HCT116 (cell line): Measurements from ENCODE around the gene SLC2A13.

ENCODE experiments used
- CTCF ChIP-seq, 3 experiments: fragments of 200-600 bp in 1 of 3; sonication (generic) in 1 of 3; IDR thresholded peaks in 2 of 3; conservative IDR thresholded peaks in 1 of 3; 2 replicates each; pipeline ENCODE4 v1.5.1; 2012 to 2017; ENCODE audit warnings: low read depth in 2 of 3, low read length in 2 of 3, antibody characterized with exemption in 1 of 3, borderline replicate concordance in 1 of 3, control low read depth in 1 of 3, mild to moderate bottlenecking in 1 of 3, mixed read lengths in 1 of 3, mixed run types in 1 of 3, moderate library complexity in 1 of 3; ENCODE audit not compliant: insufficient read depth in 1 of 3
- EGR1 ChIP-seq: IDR thresholded peaks from 2 replicates; pipeline ENCODE4 v1.6.1; 2012; ENCODE audit warnings: low read depth
- ELF1 ChIP-seq: IDR thresholded peaks from 2 replicates; pipeline ENCODE4 v1.6.1; 2012; ENCODE audit warnings: low read depth, borderline replicate concordance
- EZH2 ChIP-seq: fragments of 200-600 bp; sonication (generic); IDR thresholded peaks from 2 replicates; pipeline ENCODE4 v1.6.1; 2017; ENCODE audit warnings: antibody characterized with exemption, mixed run types
- POLR2A ChIP-seq: IDR thresholded peaks from 2 replicates; pipeline ENCODE4 v1.7.0; 2011; ENCODE audit warnings: borderline replicate concordance; ENCODE audit not compliant: insufficient read depth, insufficient read length; ENCODE audit errors: extremely low read depth
- REST ChIP-seq: IDR thresholded peaks from 2 replicates; pipeline ENCODE4 v1.6.1; 2012; ENCODE audit warnings: low read depth
- TF ChIP-seq, protein P1 (sequence below): IDR thresholded peaks from 2 replicates; pipeline ENCODE4 v1.6.1; 2012

GRCh38 chr12:40002178-40003169 lies 103.4 kb downstream of the SLC2A13 start:
- TF ChIP-seq EGR1 (no peak), POLR2A (no peak), CTCF (IDR thresholded peaks at IDR 0.05 in 2 of 3, conservative IDR thresholded peaks at IDR 0.05 in 1 of 3; ENCODE audit: borderline replicate concordance in 1 of 3, insufficient read depth in 1 of 3, low read depth in 2 of 3, low read length in 2 of 3) (no peak), ELF1 (no peak), REST (no peak), EZH2 (no peak)
- TF ChIP-seq, protein P1, sequence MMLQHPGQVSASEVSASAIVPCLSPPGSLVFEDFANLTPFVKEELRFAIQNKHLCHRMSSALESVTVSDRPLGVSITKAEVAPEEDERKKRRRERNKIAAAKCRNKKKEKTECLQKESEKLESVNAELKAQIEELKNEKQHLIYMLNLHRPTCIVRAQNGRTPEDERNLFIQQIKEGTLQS: no peak
